Measurements from ENCODE around the gene GEMIN7.

Gene GEMIN7

GRCh38 chr19:45075301-45076028 lies 3.6 kb upstream of the GEMIN7 start:
- H3K9me3 ChIP-seq (ENCODE audit: control insufficient read depth, insufficient read depth, low read length) = no peaks in the 10 kb centered on the region
- peak overlapping the region; percentile 41; the same call in 1 of the 2 replicates for H3K9ac ChIP-seq (ENCODE audit: low read depth, low read length)
- H3K27ac ChIP-seq (ENCODE audit: low read depth, low read length) = peak overlapping the region; percentile 75
- H3K27me3 ChIP-seq (ENCODE audit: control insufficient read depth, insufficient read depth, low read length) = no peaks in the 10 kb centered on the region
- H3K4me3 ChIP-seq (ENCODE audit: low read depth, low read length) = peak overlapping the region; percentile 90
- H3K36me3 ChIP-seq (ENCODE audit: control insufficient read depth, insufficient read depth, low read length) = peaks cover 29% of the 10 kb centered on the region
- H3K4me1 ChIP-seq (ENCODE audit: control insufficient read depth, insufficient read depth, low read length) = peaks cover 34% of the 10 kb centered on the region

GRCh38 chr19:45076029-45076850 lies 2.8 kb upstream of the GEMIN7 start, which contains the start of gene ZNF296:
TSS of gene ZNF296 (minus strand) at chr19:45076478. CDS start at chr19:45076373, 105 bp downstream.
- Histone ChIP-seq H3K9me3 (ENCODE audit: control insufficient read depth, insufficient read depth, low read length) (no peaks in the 10 kb centered on the region), H3K27me3 (ENCODE audit: control insufficient read depth, insufficient read depth, low read length) (no peaks in the 10 kb centered on the region), H3K4me1 (ENCODE audit: control insufficient read depth, insufficient read depth, low read length) (peaks cover 42% of the 10 kb centered on the region), H3K4me3 (ENCODE audit: low read depth, low read length) (peak within 1 kb of the TSS; percentile 90), H3K27ac (ENCODE audit: low read depth, low read length) (peak within 1 kb of the TSS; percentile 75), H3K36me3 (ENCODE audit: control insufficient read depth, insufficient read depth, low read length) (peaks cover 22% of the 10 kb centered on the region), H3K9ac (ENCODE audit: low read depth, low read length) (peak within 1 kb of the TSS; percentile 41; the same call in 1 of the 2 replicates)

GRCh38 chr19:45076851-45077730 lies 2.0 kb upstream of the GEMIN7 start:
- H3K4me1 ChIP-seq (ENCODE audit: control insufficient read depth, insufficient read depth, low read length) = peaks cover 43% of the 10 kb centered on the region
- H3K27ac ChIP-seq (ENCODE audit: low read depth, low read length) = peak overlapping the region; percentile 75
- H3K36me3 ChIP-seq (ENCODE audit: control insufficient read depth, insufficient read depth, low read length) = peaks cover 21% of the 10 kb centered on the region
- H3K27me3 ChIP-seq (ENCODE audit: control insufficient read depth, insufficient read depth, low read length) = no peaks in the 10 kb centered on the region
- peak overlapping the region; percentile 90 for H3K4me3 ChIP-seq (ENCODE audit: low read depth, low read length)
- no peaks in the 10 kb centered on the region for H3K9me3 ChIP-seq (ENCODE audit: control insufficient read depth, insufficient read depth, low read length)
- 0 out of 2 replicates have a peak overlapping the region, but pooled peaks have one; percentile 3 for H3K9ac ChIP-seq (ENCODE audit: low read depth, low read length)

- H3K27me3 ChIP-seq (ENCODE audit: control insufficient read depth, insufficient read depth, low read length) = no peaks in the 10 kb centered on the region
- no peaks in the 10 kb centered on the region for H3K9me3 ChIP-seq (ENCODE audit: control insufficient read depth, insufficient read depth, low read length)
- peaks cover 43% of the 10 kb centered on the region for H3K4me1 ChIP-seq (ENCODE audit: control insufficient read depth, insufficient read depth, low read length)
- H3K27ac ChIP-seq (ENCODE audit: low read depth, low read length) = peak overlapping the region; percentile 99
- peak overlapping the region; percentile 97 for H3K4me3 ChIP-seq (ENCODE audit: low read depth, low read length)
- H3K9ac ChIP-seq (ENCODE audit: low read depth, low read length) = peak overlapping the region; percentile 93
- peaks cover 17% of the 10 kb centered on the region for H3K36me3 ChIP-seq (ENCODE audit: control insufficient read depth, insufficient read depth, low read length)
These were observed 534 bp upstream of the GEMIN7 start for GRCh38 chr19:45078390-45079062.

- H3K36me3 ChIP-seq (ENCODE audit: control insufficient read depth, insufficient read depth, low read length) = peaks cover 13% of the 10 kb centered on the region
- peak overlapping the region; percentile 99 for H3K27ac ChIP-seq (ENCODE audit: low read depth, low read length)
- H3K9ac ChIP-seq (ENCODE audit: low read depth, low read length) = peak overlapping the region; percentile 93
- H3K9me3 ChIP-seq (ENCODE audit: control insufficient read depth, insufficient read depth, low read length) = no peaks in the 10 kb centered on the region
- H3K4me3 ChIP-seq (ENCODE audit: low read depth, low read length) = peak overlapping the region; percentile 97
- no peaks in the 10 kb centered on the region for H3K27me3 ChIP-seq (ENCODE audit: control insufficient read depth, insufficient read depth, low read length)
- peaks cover 36% of the 10 kb centered on the region for H3K4me1 ChIP-seq (ENCODE audit: control insufficient read depth, insufficient read depth, low read length)
These were observed 881 bp downstream of the GEMIN7 start for GRCh38 chr19:45079911-45080370.

- H3K4me3 ChIP-seq (ENCODE audit: low read depth, low read length) = no peak overlapping the region
- no peak overlapping the region for H3K27ac ChIP-seq (ENCODE audit: low read depth, low read length)
- H3K9ac ChIP-seq (ENCODE audit: low read depth, low read length) = no peak overlapping the region
These were observed 3.1 kb downstream of the GEMIN7 start for GRCh38 chr19:45082170-45082569.

GRCh38 chr19:45086480-45086879 lies 7.4 kb downstream of the GEMIN7 start:
- H3K27ac ChIP-seq (ENCODE audit: low read depth, low read length) = no peak overlapping the region
- H3K27me3 ChIP-seq (ENCODE audit: control insufficient read depth, insufficient read depth, low read length) = no peaks in the 10 kb centered on the region
- no peaks in the 10 kb centered on the region for H3K9me3 ChIP-seq (ENCODE audit: control insufficient read depth, insufficient read depth, low read length)
- H3K4me3 ChIP-seq (ENCODE audit: low read depth, low read length) = no peak overlapping the region
- no peak overlapping the region for H3K9ac ChIP-seq (ENCODE audit: low read depth, low read length)
- H3K4me1 ChIP-seq (ENCODE audit: control insufficient read depth, insufficient read depth, low read length) = peaks cover 7% of the 10 kb centered on the region
- H3K36me3 ChIP-seq (ENCODE audit: control insufficient read depth, insufficient read depth, low read length) = peaks cover 41% of the 10 kb centered on the region

More at GRCh38 chr19:45082170-45082569, 3.1 kb downstream of the GEMIN7 start:
- Histone ChIP-seq H3K4me1 (ENCODE audit: control insufficient read depth, insufficient read depth, low read length) (peaks cover 28% of the 10 kb centered on the region), H3K36me3 (ENCODE audit: control insufficient read depth, insufficient read depth, low read length) (peaks cover 24% of the 10 kb centered on the region), H3K9me3 (ENCODE audit: control insufficient read depth, insufficient read depth, low read length) (no peaks in the 10 kb centered on the region), H3K27me3 (ENCODE audit: control insufficient read depth, insufficient read depth, low read length) (no peaks in the 10 kb centered on the region)

GRCh38 chr19:45087531-45087930 lies 8.5 kb downstream of the GEMIN7 start:
- Histone ChIP-seq H3K9ac (ENCODE audit: low read depth, low read length) (no peak overlapping the region), H3K27me3 (ENCODE audit: control insufficient read depth, insufficient read depth, low read length) (no peaks in the 10 kb centered on the region), H3K36me3 (ENCODE audit: control insufficient read depth, insufficient read depth, low read length) (peaks cover 31% of the 10 kb centered on the region), H3K9me3 (ENCODE audit: control insufficient read depth, insufficient read depth, low read length) (no peaks in the 10 kb centered on the region), H3K4me1 (ENCODE audit: control insufficient read depth, insufficient read depth, low read length) (peaks cover 7% of the 10 kb centered on the region), H3K4me3 (ENCODE audit: low read depth, low read length) (no peak overlapping the region), H3K27ac (ENCODE audit: low read depth, low read length) (no peak overlapping the region)

- no peaks in the 10 kb centered on the region for H3K9me3 ChIP-seq (ENCODE audit: control insufficient read depth, insufficient read depth, low read length)
- no peak overlapping the region for H3K27ac ChIP-seq (ENCODE audit: low read depth, low read length)
- H3K36me3 ChIP-seq (ENCODE audit: control insufficient read depth, insufficient read depth, low read length) = peaks cover 29% of the 10 kb centered on the region
- no peaks in the 10 kb centered on the region for H3K27me3 ChIP-seq (ENCODE audit: control insufficient read depth, insufficient read depth, low read length)
- no peak overlapping the region for H3K4me3 ChIP-seq (ENCODE audit: low read depth, low read length)
- no peak overlapping the region for H3K9ac ChIP-seq (ENCODE audit: low read depth, low read length)
- H3K4me1 ChIP-seq (ENCODE audit: control insufficient read depth, insufficient read depth, low read length) = peaks cover 7% of the 10 kb centered on the region
These were observed 11.0 kb downstream of the GEMIN7 start for GRCh38 chr19:45090034-45090433.

- H3K27ac ChIP-seq (ENCODE audit: low read depth, low read length) = peak overlapping the region; percentile 78
- no peaks in the 10 kb centered on the region for H3K27me3 ChIP-seq (ENCODE audit: control insufficient read depth, insufficient read depth, low read length)
- no peak overlapping the region for H3K9ac ChIP-seq (ENCODE audit: low read depth, low read length)
- no peaks in the 10 kb centered on the region for H3K9me3 ChIP-seq (ENCODE audit: control insufficient read depth, insufficient read depth, low read length)
- peaks cover 7% of the 10 kb centered on the region for H3K4me1 ChIP-seq (ENCODE audit: control insufficient read depth, insufficient read depth, low read length)
- H3K36me3 ChIP-seq (ENCODE audit: control insufficient read depth, insufficient read depth, low read length) = peaks cover 24% of the 10 kb centered on the region
- peak overlapping the region; percentile 58; the same call in 1 of the 2 replicates for H3K4me3 ChIP-seq (ENCODE audit: low read depth, low read length)
These were observed 11.5 kb downstream of the GEMIN7 start for GRCh38 chr19:45090606-45091005.

Measured in HUES48 (cell line).